Measurements from ENCODE around the gene SLCO2A1.

SLCO2A1 gene

DNA sequence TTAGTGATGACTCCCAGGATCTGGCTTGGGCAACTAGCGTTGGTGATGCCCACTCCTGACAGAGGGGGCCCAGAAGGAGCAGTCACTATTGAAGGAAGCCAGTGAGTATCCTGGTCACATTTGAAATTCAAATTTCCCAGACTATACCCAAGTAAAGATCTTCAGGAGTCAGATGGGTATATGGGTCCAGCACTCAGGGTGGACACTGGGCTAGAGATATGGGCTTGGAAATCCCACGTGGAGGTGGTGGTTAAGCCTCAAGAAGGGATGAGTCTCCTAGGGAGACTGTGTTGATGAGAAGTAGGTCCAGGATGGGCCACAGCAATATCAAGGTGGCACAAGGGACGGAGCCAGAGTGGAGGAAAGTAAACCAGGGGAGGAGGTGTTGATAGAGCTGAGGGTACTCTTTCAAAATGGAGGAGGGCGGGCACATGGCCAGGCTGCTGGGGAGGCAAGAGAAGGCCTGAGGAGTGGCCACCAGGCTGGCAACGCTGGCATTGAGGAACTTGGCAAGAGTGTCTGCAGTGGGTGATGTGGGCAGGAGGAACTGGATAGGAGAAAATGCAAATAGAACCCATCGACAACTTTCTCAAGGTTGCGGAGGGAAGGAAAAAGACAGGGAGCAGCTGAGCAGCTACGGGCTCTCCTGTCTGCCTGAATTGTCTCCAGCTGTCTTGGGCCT lies 3.7 kb upstream of the SLCO2A1 start:
- FAIRE-seq: no peak

DNA sequence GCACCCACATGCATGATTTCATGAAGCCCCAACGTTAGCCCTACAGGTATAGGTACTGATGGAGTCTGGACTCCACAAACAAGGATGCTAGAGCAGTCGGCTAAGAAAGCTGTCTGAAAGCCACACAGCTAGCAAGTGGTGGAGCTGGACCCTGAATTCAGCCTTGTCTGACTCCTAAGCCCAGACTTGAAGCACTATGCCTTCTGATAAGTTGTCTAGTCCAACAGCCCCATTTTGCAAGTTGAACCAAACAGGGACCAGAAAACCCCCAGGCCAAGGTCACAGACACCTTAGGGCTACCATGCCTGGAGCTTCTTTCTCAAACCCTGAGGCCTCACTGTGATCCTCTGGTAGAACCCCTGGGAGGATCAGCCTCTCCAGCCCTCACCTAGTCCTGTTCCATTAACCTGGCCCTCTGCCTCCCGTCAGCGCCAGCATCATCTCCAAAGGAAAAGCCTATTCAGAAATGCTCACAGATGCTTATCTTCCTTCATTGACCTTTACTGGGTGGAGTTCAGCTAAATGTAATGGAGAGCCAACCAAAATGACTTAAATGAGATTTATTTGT lies 1.7 kb upstream of the SLCO2A1 start:
- no peak for FAIRE-seq

DNA sequence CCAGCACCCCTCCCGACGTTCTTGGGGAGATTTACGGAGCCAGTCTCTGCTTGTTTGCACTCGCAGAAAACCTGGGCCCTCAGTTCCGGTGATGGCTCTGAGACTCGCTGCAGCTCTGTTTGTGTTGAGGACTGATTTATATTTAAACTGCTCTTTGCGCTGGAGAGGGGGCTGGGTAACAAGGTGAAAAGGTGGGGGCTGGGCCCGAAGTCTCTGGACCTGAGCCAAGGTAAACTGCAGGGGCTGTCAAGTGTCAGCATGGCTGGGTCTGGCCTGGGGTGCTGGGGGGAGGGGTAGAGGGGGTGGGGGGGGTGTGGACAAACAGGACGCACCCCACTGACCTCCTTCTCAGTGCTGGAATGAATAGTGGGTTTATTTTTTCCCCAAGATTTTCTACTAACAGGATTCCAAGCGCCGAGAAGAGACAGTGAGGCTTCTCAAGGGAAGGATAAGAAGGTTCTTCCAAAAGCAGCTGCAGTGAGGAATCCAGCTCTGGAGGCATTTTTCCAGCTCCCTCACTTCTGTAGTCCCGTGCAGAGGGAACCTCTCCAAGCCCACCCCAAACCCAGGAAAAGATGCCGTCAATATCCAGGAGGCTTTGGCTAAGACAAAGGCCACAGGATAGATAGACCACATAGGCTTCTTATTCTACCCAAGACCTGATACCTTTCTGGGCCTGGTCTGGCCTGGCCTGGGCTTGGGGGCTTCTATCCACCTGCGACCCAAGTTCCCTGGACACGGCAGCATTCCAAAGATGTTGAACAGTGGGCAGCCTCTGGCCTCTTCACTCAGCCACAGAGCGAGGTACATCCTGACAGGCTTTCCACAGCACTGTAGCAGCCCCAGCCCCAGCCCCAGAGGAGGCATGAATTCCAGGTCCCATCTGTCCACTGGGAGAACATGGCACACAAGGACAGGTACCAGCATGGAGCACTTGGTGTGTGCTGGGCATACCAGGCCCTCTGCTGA lies 938 bp upstream of the SLCO2A1 start:
- no peak for FAIRE-seq

DNA sequence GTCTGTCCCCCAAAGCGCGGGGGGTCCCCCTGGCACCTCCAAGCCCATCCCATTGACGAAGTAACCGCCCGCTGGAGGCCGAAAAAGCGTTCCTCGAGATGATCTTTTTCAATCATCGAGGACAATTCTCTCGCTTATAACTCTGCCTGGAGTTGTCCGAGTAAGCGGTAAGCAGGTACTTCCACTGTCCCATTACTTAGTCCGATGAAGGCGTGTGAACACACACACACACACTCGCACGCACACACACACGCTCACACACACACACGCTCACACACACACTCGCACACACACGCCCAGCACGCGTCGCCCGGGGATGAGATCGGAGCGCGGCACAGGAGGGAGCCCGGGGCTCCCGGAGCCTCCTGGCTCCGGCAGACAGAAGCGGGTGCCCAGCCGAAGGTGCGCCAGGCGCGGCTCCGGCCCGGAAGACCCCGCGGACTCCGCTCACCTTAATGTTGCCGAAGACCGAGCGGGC lies 430 bp downstream of the SLCO2A1 start:
- FAIRE-seq: no peak

DNA sequence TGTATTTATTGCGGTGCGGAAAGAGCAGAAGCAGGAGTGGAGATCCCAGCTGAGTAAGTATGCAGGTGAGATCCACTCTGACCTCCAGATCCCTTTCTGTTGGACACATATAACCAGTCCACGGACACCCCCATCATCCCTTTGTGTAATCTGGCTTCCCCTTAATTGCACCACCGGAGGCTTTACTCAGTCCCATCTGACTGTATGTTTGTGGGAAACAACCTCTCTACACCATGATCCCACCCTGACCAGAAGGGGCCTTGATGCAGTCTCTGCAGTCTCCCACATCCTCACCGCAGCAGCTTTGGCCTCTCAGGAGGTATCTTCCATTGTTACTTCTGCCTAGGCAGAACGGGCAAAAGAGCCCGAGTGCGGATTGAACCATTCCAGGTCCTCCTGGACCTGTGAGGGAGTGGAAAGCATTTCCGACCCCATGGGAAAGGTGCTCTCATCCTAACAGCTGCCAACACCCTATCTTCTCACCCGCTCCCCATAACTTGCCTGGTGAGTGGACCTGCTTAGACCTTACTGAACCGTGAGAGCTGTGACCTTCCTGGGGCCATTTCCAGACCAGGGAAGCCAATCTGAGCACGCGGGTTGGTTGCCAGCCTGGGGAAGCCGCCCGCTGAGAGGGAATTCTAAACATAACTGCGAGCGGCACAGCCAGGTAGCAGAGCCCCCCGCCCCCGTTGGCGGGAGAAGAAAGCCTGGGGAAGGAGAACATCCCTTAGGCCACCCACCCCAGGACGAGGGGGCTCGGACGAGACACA lies 1.1 kb downstream of the SLCO2A1 start:
- FAIRE-seq: no peak

DNA sequence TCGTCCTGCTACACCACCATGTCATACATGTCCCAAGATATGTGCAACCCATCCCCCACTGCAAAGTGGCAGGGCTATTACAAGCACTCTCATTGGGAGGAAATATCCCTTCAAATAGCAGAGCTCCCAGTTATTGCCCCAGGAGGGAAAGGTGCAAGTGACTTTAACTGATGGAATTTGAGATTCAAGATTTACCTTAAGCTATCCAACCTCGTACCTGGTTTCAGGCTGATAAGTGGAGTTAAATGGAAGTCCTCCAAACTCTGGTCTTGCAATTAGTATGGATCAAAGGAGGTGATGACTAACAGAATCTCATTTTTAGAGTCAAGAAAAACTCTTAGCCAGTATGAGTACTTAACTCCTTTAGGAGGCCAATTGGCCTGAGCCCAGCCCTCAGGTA lies 2.1 kb downstream of the SLCO2A1 start:
- no peak for FAIRE-seq

DNA sequence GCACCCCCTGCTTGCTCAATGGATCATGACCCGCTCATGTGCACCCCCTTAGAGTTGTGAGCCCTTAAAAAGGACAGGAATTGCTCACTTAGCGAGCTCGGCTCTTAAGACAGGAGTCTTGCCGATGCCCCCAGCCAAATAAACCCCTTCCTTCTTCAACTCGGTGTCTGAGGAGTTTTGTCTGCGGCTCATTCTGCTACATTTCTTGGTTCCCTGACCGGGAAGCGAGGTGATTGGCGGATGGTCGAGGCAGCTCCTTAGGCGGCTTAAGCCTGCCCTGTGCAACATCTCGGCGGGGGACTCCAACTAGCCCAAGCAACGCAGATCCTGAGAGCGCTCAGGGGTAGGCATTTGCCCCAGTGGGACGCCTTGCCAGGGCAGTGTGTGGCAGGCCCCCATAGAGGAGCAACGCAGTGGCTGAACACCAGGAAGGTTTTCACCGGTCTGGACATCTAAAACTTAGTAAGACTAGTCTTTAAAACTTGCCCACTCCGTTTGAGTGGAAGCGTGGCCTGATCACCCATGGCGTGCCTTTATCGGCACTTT lies 9.5 kb downstream of the SLCO2A1 start:
- FAIRE-seq: no peak

DNA sequence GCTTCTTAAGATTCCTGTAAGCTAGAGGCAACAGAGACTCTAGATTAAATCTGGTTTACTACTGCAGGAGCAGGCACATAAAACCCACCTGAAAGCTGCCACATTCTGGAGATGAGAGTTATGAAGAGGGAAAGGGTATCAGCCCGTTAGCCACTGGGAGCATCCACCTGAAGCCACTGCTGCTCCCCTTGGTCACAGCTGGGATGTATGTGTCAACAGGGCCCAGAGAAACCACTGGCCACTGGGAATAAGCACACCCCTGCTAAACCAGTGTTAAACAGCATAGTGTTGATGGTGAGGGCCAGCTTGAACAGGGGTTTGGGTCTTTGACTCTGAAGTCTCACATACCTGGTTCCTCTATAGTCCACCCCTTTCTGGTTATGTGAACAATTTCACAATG lies 10.9 kb downstream of the SLCO2A1 start:
- FAIRE-seq: no peak

DNA sequence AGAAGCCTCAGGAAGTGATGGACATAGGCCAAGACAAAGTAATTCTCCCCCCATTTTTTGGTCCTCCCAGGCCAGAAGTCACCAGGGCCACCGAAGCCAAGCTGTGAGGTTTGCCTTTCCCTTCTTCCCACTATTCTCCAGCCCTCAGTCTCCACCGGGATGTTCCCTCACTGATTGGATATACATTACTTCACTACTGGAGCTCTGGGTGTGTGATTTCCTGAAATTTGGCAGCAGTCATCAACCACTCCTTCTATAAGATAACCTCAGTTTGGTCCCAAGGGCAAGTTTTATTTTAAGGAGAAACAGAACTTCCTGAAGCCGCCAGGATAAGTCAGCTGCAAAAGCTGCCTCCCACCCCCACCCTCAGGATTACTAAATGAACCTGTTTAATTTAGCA lies 11.3 kb downstream of the SLCO2A1 start:
- no peak for FAIRE-seq

DNA sequence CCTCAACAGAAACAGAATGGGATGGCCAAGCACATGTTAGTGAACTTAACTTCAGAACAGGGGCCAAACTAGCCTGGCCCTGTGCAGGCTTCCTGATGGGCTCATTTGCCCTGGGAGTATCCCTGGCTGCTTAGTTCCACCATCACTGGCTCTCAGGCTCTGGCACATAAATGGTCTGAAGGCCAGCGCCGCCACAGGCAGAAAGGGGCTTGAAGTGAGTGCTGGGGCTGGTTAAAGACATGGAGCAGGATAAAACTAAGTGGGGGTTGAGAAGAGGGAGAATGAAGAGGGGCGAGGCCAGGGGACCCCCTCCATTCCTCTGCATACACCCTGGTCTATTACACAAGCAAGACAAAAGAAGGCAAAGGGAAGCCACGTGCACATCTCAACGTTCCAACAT lies 12.2 kb downstream of the SLCO2A1 start:
- no peak for FAIRE-seq

DNA sequence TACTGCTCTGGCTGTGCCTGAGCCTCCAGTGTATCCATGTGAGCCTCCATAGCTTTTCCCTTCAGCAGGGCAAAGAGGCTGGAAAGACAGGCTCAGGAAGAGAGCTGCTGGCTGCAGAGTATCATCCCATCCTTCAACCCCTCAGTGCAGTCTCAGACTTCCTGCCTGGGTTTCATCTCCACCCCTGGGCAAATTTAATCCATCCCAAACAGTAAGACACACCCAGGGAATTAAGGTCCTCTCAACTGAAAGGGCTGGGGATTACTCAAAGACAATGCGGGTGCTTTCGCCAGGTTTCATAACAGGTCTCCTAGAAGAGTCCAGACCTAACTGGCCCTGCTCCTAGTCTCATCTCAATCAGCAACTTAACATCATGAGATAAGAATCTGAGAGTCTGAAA lies 15.5 kb downstream of the SLCO2A1 start:
- FAIRE-seq: no peak

DNA sequence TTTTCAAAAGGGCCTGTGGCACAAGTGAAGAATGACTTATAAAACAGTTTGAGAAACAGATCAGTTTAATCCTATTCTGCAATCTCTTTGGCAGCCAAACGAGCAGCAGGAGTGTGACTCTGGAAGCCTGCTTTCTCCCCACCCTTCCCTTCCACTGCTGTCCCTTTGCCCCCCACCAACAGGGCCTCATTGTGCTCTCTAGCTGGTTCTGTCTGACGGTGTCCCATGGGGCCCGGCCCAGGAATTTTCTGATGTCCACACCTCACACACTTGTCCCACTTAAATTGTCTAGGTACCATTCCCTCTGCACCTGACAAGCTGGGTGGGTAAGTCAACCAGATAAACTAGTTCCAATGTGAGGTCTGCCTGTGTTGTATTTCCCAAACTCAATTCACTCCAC lies 16.4 kb downstream of the SLCO2A1 start:
- no peak for FAIRE-seq

DNA sequence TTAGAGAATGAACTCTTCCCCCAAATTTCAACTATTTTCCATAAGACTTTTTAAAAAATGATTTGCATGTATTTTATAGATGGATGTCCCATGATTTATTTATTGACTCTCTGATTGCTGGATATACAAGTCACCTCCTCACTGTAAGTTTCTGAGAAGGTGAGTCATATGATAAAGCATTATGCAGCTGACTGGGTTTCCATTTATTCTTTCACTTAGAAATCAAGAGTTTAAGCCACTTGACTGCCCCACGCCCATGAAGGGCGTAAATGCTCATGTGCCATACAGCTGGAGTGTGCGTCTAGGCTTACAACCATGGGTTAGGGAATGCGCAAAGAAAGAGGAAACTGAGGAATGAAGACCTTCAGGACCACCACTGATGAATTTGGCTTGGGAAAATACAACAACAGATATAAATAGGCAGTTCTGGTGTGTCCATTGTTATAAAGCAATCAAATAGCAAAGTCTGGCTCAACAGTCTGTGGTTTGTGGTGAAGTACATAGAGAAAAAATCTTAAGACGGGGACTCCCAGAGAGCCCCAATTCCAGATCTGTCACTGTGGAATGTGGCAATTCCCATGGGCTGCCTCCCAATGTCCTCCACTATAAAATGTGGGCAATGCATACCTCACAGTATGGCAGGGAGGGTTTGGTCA lies 20.3 kb downstream of the SLCO2A1 start:
- FAIRE-seq: no peak

DNA sequence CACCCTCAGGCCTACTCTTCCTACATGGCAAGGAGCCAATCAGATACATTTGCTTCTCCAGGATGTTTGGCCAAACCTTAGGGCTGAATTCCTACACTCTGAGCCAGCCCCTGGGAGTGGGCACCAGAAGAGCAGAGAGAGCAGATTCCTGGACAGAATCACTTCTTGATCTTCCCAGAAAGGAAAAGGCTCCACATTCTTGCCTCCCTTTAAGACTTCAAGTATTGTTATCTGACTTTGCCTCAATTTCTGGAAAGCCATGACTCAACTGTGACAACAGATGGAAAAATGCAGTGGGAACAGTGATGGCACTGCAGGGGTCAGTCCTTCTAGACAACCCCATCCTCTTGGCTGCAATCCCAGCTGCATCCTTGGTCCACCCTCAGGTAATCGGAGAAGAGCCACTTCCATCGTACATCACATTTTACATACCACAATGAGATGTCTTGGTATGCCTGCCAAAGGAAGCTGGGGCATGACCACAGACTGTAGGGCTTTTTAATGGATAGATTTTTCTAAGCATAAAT lies 21.0 kb downstream of the SLCO2A1 start:
- FAIRE-seq: no peak

DNA sequence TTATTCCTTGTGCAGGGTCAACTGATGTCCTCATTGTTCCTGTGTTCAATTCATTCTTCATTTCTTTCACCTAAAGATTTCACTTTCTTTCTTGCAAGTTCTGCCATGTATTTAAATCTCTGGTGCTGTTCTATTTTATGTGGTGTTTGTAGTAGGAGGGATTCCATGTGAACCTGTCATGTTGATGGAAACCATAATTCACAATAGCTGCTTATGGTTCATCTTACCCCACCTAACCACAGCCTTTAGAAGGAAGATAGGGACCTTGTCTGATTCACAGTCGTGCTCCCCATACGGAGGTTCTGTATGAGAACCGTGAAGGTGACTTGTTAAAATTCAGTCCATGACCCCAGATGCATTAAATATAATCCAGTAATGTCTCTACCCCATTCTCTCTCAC lies 21.9 kb downstream of the SLCO2A1 start:
- FAIRE-seq: no peak

DNA sequence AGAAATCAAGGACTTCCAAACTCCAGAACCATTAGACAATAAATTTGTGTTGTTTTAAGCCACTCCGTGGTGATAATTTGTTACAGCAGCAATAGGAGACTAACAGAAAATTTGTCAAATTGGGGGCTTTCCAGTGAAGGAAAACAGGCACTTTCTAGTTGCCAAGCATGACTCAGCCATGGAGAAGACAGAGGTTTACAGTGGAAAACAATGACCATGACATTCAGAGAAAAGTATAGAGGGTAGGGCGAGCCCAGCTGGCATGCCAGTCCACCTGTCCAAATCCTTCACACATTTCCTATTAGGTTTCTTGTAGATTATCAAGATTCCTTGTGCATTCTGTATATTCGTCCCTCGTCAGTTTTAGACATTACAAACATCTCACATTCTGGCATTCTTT lies 24.9 kb downstream of the SLCO2A1 start:
- no peak for FAIRE-seq

DNA sequence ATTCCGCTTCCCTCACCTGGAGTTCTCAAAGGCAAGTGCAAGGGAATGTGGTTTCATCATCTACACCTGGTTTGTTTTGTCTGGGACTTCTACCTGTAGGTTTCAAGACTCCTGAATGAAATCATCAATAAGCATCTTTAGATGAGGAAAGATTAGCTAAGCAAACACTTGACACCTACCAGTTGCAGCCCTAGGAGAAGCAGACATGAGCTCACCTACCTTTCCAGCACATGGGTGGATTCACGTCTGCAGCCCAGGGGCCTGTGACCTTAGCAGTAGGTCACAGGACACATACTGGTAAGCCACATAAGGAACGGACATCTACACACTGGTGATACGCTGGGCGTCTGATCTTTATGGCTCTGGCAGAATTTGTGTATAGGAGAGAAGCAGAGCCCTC lies 26.7 kb downstream of the SLCO2A1 start:
- no peak for FAIRE-seq

DNA sequence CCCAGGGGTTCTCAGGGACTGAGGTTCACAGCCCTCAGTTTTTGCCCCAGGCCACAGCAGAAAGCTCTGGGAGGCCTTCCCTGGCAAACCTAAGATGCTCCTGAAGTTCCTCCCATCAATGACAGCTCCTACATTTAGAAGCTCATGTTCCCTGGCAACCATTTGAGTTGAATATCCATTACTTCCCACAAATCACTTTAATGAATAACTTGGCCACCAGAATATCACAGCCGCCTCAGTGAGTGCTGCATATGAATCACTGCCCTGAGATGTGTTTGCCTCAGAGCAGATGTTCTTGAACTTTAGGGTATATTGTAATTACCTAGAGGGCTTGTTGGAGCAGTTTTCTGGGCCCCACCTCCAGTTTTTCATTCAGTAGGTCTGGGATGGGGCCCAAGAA lies 27.4 kb downstream of the SLCO2A1 start:
- no peak for FAIRE-seq

DNA sequence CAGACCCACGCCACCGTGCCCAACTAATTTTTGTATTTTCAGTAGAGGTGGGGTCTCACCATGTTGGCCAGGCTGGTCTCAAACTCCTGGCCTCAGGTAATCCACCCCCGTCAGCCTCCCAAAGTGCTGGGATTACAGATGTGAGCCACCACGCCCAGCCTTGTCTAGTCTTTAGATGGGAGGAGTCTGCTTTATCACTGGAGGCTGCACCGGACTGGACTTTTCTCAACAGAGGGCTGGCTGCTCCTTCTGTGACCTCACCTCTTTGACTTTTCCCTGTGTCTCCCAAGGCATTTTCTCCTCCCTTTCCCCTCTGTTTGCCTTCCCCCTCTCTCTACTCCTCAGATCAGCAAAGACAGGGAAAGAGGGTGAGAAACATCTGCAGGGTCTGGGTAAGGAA lies 28.5 kb downstream of the SLCO2A1 start:
- no peak for FAIRE-seq

DNA sequence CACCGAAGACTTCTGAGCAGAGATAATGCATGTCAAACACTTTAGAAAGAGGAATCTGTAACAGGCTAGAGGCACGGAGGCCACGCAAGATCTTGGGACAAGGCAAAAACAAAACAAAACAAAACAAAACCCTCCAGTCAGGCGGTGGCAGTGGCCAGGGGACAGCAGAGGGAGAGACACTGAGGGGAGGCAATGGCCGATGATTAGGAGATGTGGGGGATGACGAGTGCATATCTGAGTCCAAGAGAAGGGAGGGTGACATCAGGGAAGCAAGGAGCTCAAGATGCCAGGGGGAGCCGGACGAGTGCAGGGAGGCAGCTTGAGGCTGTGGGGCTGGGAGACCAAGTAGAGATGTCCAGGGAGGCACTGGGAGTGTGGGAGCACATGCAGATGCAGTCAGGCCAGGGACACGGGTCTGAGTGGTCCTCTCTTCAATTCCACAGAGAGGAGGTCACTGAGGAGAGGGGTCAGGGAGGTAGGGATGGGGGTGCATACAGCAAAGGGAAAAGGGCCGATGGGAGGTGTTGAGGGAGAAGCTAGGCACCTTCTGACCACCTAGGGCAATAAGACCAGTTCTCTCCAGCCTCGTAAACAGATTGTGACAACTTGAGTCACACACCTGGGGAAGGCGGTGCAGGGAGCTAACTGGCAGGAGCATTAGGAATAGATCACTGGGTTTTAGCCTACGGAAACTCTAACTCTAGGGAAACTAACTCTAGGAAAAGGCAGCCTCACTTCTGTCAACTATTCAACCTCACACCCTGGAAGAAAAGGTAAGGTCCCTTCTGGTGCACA lies 29.6 kb downstream of the SLCO2A1 start:
- no peak for FAIRE-seq

DNA sequence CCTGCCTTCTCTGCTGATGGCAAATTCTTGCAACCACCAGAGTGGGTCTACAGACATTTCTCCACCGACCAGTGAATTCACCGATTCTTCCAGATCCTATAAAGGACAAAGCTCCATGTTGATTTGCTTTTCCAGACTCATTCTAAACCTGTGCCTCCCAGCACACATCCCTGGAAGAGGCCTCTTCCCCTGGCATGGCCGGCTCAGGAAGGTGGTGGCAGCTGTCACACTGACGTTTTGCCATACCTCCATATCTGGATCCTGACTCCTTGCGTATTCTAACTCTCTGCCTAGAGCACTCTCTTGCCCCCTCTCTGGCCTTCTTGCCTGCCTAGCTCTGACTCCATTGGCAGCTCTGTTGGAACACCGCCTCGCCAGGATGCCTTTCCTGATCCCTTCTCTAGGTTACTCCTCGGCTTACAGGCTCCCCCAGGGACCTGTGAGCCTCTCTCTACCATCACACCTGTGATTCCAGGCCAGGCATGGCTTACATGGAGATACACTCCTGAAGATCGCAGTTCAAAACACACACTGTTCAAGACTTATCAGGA lies 31.0 kb downstream of the SLCO2A1 start:
- no peak for FAIRE-seq
